ENCODE data around the gene WDTC1.

The WDTC1 gene

GRCh38 chr1:27257155-27257554 is 22.7 kb downstream of the WDTC1 start:
- TF ChIP-seq TAF1 (IDR thresholded peaks at IDR 0.05; ENCODE audit: borderline replicate concordance, insufficient read depth, low read length) (no peak), POLR2AphosphoS5 (IDR thresholded peaks at IDR 0.05; ENCODE audit: low read depth, low read length) (no peak)

- no peak for TF ChIP-seq REST (IDR thresholded peaks at IDR 0.05; ENCODE audit: insufficient read depth in 1 of 2, low read depth in 2 of 2, low read length in 2 of 2)
- no peak for TF ChIP-seq FOXP2 (optimal IDR thresholded peaks at IDR 0.05; ENCODE audit: borderline replicate concordance, extremely low read depth, extremely low read length, insufficient read depth)
- TF ChIP-seq SIN3A (IDR thresholded peaks at IDR 0.05; ENCODE audit: borderline replicate concordance, insufficient read depth, low read length): no peak
- TF ChIP-seq POLR2AphosphoS5 (IDR thresholded peaks at IDR 0.05; ENCODE audit: low read depth, low read length): no peak
- TF ChIP-seq TAF1 (IDR thresholded peaks at IDR 0.05; ENCODE audit: borderline replicate concordance, insufficient read depth, low read length): no peak
Measured at GRCh38 chr1:27258598-27258997, 24.2 kb downstream of the WDTC1 start.

GRCh38 chr1:27267153-27267552 is 32.7 kb downstream of the WDTC1 start:
- TF ChIP-seq SIN3A (IDR thresholded peaks at IDR 0.05; ENCODE audit: borderline replicate concordance, insufficient read depth, low read length): no peak

GRCh38 chr1:27269276-27269675 is 34.8 kb downstream of the WDTC1 start:
- TF ChIP-seq TAF1 (IDR thresholded peaks at IDR 0.05; ENCODE audit: borderline replicate concordance, insufficient read depth, low read length): no peak
- no peak for TF ChIP-seq SIN3A (IDR thresholded peaks at IDR 0.05; ENCODE audit: borderline replicate concordance, insufficient read depth, low read length)
- TF ChIP-seq POLR2AphosphoS5 (IDR thresholded peaks at IDR 0.05; ENCODE audit: low read depth, low read length): no peak
- no peak for TF ChIP-seq FOXP2 (optimal IDR thresholded peaks at IDR 0.05; ENCODE audit: borderline replicate concordance, extremely low read depth, extremely low read length, insufficient read depth)
- TF ChIP-seq REST (IDR thresholded peaks at IDR 0.05; ENCODE audit: insufficient read depth in 1 of 2, low read depth in 2 of 2, low read length in 2 of 2): no peak

GRCh38 chr1:27274204-27274603 is 39.8 kb downstream of the WDTC1 start:
- TF ChIP-seq FOXP2 (optimal IDR thresholded peaks at IDR 0.05; ENCODE audit: borderline replicate concordance, extremely low read depth, extremely low read length, insufficient read depth) (no peak), REST (IDR thresholded peaks at IDR 0.05; ENCODE audit: insufficient read depth in 1 of 2, low read depth in 2 of 2, low read length in 2 of 2) (no peak), SIN3A (IDR thresholded peaks at IDR 0.05; ENCODE audit: borderline replicate concordance, insufficient read depth, low read length) (no peak), POLR2AphosphoS5 (IDR thresholded peaks at IDR 0.05; ENCODE audit: low read depth, low read length) (no peak), TAF1 (IDR thresholded peaks at IDR 0.05; ENCODE audit: borderline replicate concordance, insufficient read depth, low read length) (no peak)

GRCh38 chr1:27275696-27276095 is 41.3 kb downstream of the WDTC1 start:
- TF ChIP-seq SIN3A (IDR thresholded peaks at IDR 0.05; ENCODE audit: borderline replicate concordance, insufficient read depth, low read length) (no peak), REST (IDR thresholded peaks at IDR 0.05; ENCODE audit: insufficient read depth in 1 of 2, low read depth in 2 of 2, low read length in 2 of 2) (no peak), FOXP2 (optimal IDR thresholded peaks at IDR 0.05; ENCODE audit: borderline replicate concordance, extremely low read depth, extremely low read length, insufficient read depth) (no peak), POLR2AphosphoS5 (IDR thresholded peaks at IDR 0.05; ENCODE audit: low read depth, low read length) (no peak), TAF1 (IDR thresholded peaks at IDR 0.05; ENCODE audit: borderline replicate concordance, insufficient read depth, low read length) (no peak)

Data from PFSK-1 (cell line).